ENCODE measurements around the gene ABHD12. TPM values are rescaled to one million over a fixed set of nuclear protein-coding genes. Genes with fewer than 3 reads are reported as not detected.

Gene ABHD12
- total RNA-seq, 1 donor from 2014 or later, result 49.7 TPM

GRCh38 chr20:25352746-25353145 is 37.9 kb downstream of the ABHD12 start:
- no peaks in the 10 kb centered on the region for H3K9me3 ChIP-seq
- H3K36me3 ChIP-seq, result no peaks in the 10 kb centered on the region
- DNase-seq (no peak), ATAC-seq (no peak)
- H3K27me3 ChIP-seq (ENCODE audit: low read depth), result no peaks in the 10 kb centered on the region
- H3K4me1 ChIP-seq, result peaks cover 11% of the 10 kb centered on the region
- TF ChIP-seq CTCF (IDR thresholded peaks at IDR 0.05), result no peak
- intact Hi-C loops (cut with DNase I), result no loop called here
- H3K27ac ChIP-seq, result no peak overlapping the region
- no peak overlapping the region for H3K4me3 ChIP-seq

- intact Hi-C loops (cut with DNase I), result no loop called here
- ATAC-seq (no peak), DNase-seq (no peak)
- H3K4me1 ChIP-seq, result peaks cover 7% of the 10 kb centered on the region
- H3K27me3 ChIP-seq (ENCODE audit: low read depth), result no peaks in the 10 kb centered on the region
- H3K4me3 ChIP-seq, result no peak overlapping the region
- no peak for TF ChIP-seq CTCF (IDR thresholded peaks at IDR 0.05)
- H3K9me3 ChIP-seq, result no peaks in the 10 kb centered on the region
- H3K27ac ChIP-seq, result no peak overlapping the region
- H3K36me3 ChIP-seq, result no peaks in the 10 kb centered on the region
Measured at GRCh38 chr20:25351024-25351360, 39.6 kb downstream of the ABHD12 start.

- no peak for TF ChIP-seq CTCF (IDR thresholded peaks at IDR 0.05)
- Histone ChIP-seq H3K4me1 (no peaks in the 10 kb centered on the region), H3K27ac (no peak overlapping the region), H3K27me3 (ENCODE audit: low read depth) (no peaks in the 10 kb centered on the region), H3K36me3 (no peaks in the 10 kb centered on the region), H3K4me3 (no peak overlapping the region), H3K9me3 (no peaks in the 10 kb centered on the region)
- DNase-seq (no peak), ATAC-seq (no peak)
- intact Hi-C loops (cut with DNase I), result no loop called here
Measured at GRCh38 chr20:25346349-25346748, 44.3 kb downstream of the ABHD12 start.

- DNase-seq (no peak), ATAC-seq (no peak)
- TF ChIP-seq CTCF (IDR thresholded peaks at IDR 0.05), result no peak
- no peaks in the 10 kb centered on the region for H3K4me1 ChIP-seq
- no peak overlapping the region for H3K27ac ChIP-seq
- H3K9me3 ChIP-seq, result no peaks in the 10 kb centered on the region
- intact Hi-C loops (cut with DNase I), result no loop called here
- no peak overlapping the region for H3K4me3 ChIP-seq
- no peaks in the 10 kb centered on the region for H3K36me3 ChIP-seq
- no peaks in the 10 kb centered on the region for H3K27me3 ChIP-seq (ENCODE audit: low read depth)
Measured at GRCh38 chr20:25345721-25346120, 44.9 kb downstream of the ABHD12 start.

GRCh38 chr20:25344634-25345033 is 46.0 kb downstream of the ABHD12 start:
- intact Hi-C loops (cut with DNase I), result no loop called here
- DNase-seq (no peak), ATAC-seq (no peak)
- TF ChIP-seq CTCF (IDR thresholded peaks at IDR 0.05), result no peak
- Histone ChIP-seq H3K27ac (no peak overlapping the region), H3K27me3 (ENCODE audit: low read depth) (no peaks in the 10 kb centered on the region), H3K4me3 (no peak overlapping the region), H3K36me3 (no peaks in the 10 kb centered on the region), H3K4me1 (peaks cover 2% of the 10 kb centered on the region), H3K9me3 (no peaks in the 10 kb centered on the region)

Data from lower lobe of right lung (tissue), 2 donors.